ENCODE measurements around the gene SH2D4B.
"Not testable (repeated sequence)": the region's sequence is repeated elsewhere in the genome, so short reads cannot be mapped to it uniquely, and the experiment has no call there.

Gene SH2D4B

GRCh38 chr10:80526218-80526617 is 11.5 kb upstream of the SH2D4B start:
- no peak for DNase-seq

GRCh38 chr10:80526742-80527141 is 11.0 kb upstream of the SH2D4B start:
- DNase-seq = no peak

DNA sequence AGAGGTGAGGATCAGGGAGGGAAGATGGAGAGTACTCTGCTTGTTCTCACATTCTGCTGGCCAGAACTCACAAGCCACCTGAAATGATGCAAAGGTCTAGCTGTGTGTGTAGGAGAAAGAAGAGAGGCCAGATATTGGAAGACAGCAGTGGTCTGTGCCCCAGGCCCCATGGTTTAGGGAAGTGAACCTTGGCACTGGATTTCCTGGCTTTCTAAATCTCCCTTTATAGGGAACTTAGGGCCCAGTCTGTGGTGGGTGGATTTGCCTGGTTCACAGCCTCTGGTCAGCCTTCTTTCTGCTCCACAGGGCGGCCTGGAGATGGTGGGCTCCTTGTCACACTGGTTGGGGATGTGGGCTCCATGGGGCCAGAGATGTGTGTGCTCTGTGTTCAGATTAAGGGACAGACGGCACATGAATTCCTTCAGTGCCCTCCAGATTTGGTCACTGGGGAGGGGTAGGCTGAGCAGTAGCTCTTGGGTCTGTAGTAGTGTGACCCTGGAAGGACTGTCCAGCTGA is 9.5 kb upstream of the SH2D4B start:
- no peak for DNase-seq

GRCh38 chr10:80528901-80529300 is 8.8 kb upstream of the SH2D4B start:
- no peak for DNase-seq

DNA sequence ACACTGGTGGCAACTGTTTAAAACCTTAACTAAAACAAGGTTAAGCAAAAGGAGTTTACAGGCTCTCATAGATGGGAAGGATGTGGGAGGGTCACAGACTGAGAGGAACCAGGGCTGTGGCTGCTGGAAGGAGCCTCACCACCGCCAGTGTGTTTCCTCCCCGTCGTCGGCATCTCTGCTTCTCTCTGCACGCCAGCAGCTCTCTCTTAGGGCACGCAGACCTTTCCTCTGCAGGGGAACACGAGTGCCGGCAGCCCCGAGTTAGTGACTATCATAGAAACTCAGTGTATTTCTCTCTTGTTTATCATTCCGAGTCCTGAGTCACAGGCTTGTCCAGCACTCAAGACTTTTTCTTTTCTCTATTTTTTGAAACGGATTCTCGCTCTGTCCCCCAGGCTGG is 8.1 kb upstream of the SH2D4B start:
- DNase-seq = no peak

GRCh38 chr10:80530251-80530650 is 7.5 kb upstream of the SH2D4B start:
- no peak for DNase-seq

GRCh38 chr10:80530816-80531215 is 6.9 kb upstream of the SH2D4B start:
- no peak for DNase-seq

DNA sequence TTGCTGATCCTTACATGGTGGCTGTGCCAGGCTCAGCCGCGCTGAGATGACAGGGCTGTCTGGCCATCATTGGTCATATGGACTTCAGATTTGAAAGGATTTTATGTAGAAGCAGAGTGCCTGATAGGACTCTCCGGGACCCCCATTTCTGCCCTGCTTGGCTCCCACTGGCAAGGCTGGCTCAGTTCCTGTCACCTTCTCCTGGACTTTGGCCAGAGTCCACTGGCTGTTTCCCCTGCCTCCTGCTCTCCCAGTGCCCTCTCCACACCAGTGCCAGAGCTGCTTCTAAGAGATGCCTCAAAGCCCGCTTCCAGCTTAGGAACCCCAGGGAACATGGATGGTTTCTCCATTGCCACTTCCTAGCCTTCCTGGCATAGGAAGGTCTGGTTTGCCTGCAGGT is 5.1 kb upstream of the SH2D4B start:
- DNase-seq = no peak

DNA sequence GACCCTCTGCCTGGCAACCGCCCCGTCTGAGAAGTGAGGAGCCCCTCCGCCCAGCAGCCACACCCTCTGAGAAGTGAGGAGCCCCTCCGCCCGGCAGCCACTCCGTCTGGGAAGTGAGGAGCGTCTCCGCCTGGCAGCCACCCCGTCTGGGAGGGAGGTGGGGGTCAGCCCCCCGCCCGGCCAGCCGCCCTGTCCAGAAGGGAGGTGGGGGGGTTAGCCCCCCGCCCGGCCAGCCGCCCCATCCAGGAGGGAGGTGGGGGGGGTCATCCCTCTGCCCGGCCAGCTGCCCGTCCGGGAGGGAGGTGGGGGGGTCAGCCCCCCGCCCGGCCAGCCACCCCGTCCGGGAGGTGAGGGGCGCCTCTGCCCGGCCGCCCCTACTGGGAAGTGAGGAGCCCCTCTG is 3.6 kb upstream of the SH2D4B start:
- not testable (repeated sequence) for DNase-seq

DNA sequence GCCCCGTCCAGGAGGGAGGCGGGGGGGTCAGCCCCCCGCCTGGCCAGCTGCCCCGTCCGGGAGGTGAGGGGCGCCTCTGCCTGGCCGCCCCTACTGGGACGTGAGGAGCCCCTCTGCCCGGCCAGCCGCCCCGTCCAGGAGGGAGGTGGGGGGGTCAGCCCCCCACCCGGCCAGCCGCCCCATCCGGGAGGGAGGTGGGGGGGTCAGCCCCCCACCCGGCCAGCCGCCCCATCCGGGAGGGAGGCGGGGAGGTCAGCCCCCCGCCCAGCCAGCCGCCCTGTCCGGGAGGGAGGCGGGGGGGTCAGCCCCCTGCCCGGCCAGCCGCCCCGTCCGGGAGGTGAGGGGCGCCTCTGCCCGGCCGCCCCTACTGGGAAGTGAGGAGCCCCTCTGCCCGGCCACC is 3.1 kb upstream of the SH2D4B start:
- not testable (repeated sequence) for DNase-seq

DNA sequence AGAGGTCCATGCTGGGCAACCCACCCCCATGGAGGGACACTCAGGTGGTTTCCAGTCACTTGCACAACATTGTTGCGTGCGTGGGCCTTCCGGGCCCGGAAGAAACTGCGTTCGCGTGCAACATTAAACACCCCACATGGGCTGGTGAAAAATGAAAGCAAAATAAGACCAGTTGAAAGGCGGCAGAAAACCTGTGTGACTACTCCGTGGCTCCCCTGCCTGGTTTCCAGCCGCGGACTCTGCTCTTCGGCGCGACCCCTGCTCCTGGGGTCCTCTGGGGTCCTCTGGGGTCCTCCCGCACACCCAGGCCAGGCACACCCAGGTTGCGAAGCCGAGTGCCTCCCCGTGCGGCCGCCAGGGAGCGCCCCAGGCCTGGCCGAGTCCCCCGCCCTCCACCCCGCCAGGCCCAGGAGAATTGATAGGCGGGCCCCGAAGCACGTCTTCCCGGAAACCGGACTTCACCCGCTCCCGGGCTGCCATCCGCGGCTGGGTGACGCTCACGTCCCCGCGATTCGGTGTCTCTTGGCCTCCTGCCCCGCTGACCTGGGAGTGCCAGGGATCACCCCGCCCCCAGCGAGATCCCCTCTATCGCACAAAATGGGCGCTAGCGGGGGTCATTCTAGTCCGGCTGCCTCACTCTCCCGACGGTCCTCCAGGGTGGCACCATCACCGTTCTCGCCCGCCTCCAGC is 1.9 kb upstream of the SH2D4B start:
- DNase-seq = no peak

DNA sequence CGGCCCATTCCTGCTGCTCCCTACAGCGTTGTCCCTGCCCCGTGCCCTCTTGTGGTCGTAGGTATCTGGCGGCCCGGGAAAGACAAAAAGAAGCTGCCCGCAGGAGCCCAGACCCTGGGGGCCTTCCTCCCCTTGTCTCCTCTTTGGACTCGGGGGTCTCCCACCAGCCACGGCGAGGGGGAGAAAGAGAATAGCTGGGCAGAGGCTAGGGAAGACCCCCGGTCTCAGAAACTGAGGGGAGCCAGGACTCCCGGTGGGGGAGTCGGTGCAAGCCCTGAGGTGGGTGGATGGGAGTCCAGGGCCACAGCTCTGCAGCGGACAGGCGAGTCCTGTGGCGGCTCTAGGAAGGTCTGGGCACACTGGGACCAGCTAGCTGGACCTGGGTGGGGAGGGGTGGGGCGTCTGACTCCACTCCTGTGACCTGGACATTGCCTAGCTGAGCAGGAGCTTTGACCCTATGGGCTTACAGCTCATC is 1.3 kb upstream of the SH2D4B start:
- DNase-seq = no peak

- no peak for DNase-seq
Observed at GRCh38 chr10:80537086-80537735, 491 bp upstream of the SH2D4B start.

DNA sequence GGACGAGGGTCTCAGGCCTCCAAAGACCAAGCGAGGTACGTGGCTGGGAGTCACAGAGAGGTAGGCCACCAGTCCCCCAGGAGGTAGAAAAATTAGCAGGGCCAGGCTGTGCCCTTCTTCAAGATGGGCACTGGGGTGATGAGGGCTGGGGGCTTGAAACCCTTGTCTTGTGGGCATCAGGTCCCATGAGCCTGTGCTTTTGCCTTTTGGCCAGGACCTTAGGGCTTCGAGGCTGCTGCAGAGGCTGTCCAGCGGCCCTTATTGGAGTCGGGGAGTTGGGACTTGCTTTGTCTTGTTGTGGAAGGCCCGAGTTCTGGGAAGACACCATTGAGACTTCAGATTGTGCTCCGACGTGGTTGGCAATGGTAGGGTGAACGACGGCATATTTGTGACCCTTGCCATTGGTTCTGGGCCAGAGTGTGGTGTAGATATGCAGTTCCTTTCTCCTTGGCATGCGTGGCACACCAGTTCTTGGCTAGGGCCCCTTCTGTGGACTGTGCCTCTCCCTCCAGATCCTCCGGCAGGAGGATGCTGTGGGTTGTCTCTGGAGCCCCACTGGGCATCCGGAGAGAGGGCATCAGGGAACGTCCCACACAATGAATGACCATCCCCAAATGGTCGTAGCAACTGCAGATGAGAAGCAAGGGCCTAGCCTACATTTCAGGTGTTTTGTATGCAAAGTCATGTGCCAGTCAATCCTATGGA is 931 bp downstream of the SH2D4B start:
- no peak for DNase-seq

DNA sequence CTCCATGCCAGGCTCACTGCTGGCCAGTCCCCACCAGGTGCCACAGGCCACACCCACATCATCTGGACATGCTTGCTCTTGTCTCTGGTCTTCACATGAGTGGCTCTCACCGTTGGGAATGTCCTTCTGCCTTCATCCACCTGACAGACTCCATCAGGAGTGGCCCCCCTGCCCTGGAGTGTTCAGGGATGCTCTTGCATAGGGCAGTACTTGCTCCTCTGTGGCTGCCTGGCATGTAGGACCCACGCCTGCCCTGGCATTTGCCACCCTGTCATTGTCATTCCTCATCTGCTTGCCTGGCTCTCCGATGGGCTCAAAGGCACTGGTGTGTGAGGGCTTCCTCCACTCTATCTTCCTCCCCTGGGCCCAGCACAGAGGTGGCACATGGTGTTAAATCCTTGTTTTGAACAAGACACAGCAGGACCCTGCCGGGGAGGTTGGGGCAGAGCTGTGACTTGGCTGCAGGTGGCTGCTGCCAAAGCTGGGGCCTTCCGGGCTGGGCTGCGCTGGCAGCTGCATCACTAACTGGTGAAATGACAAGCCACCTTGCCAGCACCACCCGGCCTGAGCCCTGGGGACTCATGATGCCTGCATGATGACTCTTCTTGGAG is 1.8 kb downstream of the SH2D4B start:
- no peak for DNase-seq

GRCh38 chr10:80540136-80540535 is 2.4 kb downstream of the SH2D4B start:
- DNase-seq = no peak

GRCh38 chr10:80540618-80540980 is 2.9 kb downstream of the SH2D4B start:
- no peak for DNase-seq

DNA sequence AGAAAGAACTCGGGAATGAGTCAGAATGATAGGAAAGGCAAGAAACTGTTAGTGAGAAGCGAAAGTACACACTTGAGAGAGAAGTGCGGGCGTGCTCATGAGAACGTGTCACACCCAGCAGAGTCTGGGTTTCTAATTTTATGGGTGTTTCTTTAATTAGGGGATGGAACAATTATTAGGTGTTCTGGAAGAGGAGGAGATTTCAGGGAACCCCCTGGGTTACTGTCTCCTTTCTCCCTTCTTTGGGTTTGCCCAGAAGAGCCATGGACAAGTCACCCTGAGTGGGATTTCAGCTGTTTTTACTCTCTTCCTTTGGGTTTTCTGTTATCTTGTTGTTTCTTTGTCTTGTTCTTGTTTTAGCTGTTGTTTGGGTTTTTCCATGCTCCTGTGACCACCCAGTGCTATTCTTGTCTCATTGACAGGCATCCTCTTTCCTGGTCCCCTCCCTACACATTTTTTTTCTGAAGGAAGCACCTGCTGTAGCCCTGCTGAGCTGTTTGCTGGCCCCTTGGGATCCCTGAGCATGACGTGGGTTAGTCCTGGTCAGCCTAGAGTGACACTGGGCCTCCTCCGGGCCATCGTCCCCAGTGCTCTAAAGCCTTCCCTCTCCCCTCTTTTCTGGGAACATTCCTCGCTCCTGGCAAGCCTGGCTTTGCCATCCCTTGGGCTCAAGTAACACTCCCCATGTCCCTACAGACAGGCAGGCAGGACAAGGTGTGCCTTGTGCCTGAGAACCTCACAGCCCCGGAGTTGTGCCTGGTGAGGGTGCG is 3.5 kb downstream of the SH2D4B start:
- DNase-seq = peak; percentile 75

DNA sequence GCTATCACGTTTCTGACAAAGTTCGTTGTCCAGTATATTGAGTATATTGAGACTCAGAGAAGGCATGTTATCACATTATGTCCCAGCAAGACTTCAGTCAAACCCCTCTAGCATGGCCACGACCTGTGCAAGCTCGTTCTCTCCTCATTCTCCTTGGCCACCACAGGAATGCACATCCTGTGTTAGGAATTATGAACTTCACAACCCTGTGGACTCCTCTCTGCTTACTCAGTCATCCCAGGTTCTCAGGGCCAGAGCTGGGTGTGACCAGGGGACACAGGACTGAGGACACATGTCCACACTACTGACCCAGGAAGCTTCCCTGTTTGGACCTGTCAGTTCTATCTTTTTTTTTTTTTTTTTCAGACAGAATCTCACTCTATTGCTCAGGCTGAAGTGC is 4.4 kb downstream of the SH2D4B start:
- DNase-seq = no peak

GRCh38 chr10:80542652-80543318 is 5.1 kb downstream of the SH2D4B start:
- DNase-seq = no peak

- not testable (repeated sequence) for DNase-seq
Observed at GRCh38 chr10:80543319-80543672, 5.6 kb downstream of the SH2D4B start.

GRCh38 chr10:80544316-80544953 is 6.7 kb downstream of the SH2D4B start:
- no peak for DNase-seq

Data from NCI-H146 (cell line).